Measurements from ENCODE around the gene PPA2.

DNA sequence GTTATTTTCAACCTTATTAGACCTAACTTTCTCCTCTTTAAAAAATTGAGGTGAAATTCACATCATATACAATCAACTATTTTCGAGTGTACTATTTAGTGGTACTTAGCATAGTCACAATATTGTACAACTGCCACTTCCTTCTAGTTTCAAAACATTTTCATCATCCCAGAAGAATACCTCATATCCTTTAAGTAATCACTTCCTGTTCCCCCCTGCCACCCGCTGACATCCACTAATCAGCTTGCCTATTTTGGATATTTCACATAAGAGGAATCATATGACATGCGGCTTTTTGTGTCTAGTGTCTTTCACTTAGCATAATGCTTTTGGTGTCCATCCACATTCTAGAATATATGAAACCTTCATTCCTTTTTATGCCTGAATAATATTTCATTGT, 10.0 kb upstream of the PPA2 start:
- TF ChIP-seq, protein P1, sequence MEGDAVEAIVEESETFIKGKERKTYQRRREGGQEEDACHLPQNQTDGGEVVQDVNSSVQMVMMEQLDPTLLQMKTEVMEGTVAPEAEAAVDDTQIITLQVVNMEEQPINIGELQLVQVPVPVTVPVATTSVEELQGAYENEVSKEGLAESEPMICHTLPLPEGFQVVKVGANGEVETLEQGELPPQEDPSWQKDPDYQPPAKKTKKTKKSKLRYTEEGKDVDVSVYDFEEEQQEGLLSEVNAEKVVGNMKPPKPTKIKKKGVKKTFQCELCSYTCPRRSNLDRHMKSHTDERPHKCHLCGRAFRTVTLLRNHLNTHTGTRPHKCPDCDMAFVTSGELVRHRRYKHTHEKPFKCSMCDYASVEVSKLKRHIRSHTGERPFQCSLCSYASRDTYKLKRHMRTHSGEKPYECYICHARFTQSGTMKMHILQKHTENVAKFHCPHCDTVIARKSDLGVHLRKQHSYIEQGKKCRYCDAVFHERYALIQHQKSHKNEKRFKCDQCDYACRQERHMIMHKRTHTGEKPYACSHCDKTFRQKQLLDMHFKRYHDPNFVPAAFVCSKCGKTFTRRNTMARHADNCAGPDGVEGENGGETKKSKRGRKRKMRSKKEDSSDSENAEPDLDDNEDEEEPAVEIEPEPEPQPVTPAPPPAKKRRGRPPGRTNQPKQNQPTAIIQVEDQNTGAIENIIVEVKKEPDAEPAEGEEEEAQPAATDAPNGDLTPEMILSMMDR (IDR thresholded peaks at IDR 0.05): no peak
- TF ChIP-seq EP300 (IDR thresholded peaks at IDR 0.05) (no peak), POLR2A (IDR thresholded peaks at IDR 0.05) (no peak)

Data from upper lobe of left lung (tissue), 4 donors.